GM19099 (cell line): ENCODE data around the gene JUN.

Source experiments
- POLR2A ChIP-seq: IDR thresholded peaks from 3 replicates; pipeline ENCODE4 v1.6.1; 2011; ENCODE audit warnings: low read depth; ENCODE audit not compliant: insufficient read length; ENCODE audit errors: extremely low read depth

The JUN gene

GRCh38 chr1:58783993-58784757 is at the start of gene JUN:
JUN (minus strand) TSS chr1:58784047; CDS start chr1:58783070, 977 bp downstream.
- TF ChIP-seq POLR2A, result peak; percentile 99

GRCh38 chr1:58833166-58833565 is 49.3 kb upstream of the JUN start:
- TF ChIP-seq POLR2A, result no peak

- TF ChIP-seq POLR2A, result no peak
Measured at GRCh38 chr1:58830291-58830690, 46.4 kb upstream of the JUN start.

GRCh38 chr1:58829866-58830265 is 46.0 kb upstream of the JUN start:
- no peak for TF ChIP-seq POLR2A

- no peak for TF ChIP-seq POLR2A
Measured at GRCh38 chr1:58827298-58827697, 43.5 kb upstream of the JUN start.

GRCh38 chr1:58824753-58825389 is 41.0 kb upstream of the JUN start:
- TF ChIP-seq POLR2A, result no peak

GRCh38 chr1:58823481-58824010 is 39.7 kb upstream of the JUN start:
- no peak for TF ChIP-seq POLR2A

- no peak for TF ChIP-seq POLR2A
Measured at GRCh38 chr1:58821309-58821708, 37.5 kb upstream of the JUN start.

GRCh38 chr1:58818976-58819375 is 35.1 kb upstream of the JUN start:
- no peak for TF ChIP-seq POLR2A

- TF ChIP-seq POLR2A, result no peak
Measured at GRCh38 chr1:58818075-58818474, 34.2 kb upstream of the JUN start.

GRCh38 chr1:58816747-58817221 is 32.9 kb upstream of the JUN start:
- no peak for TF ChIP-seq POLR2A

GRCh38 chr1:58816072-58816746 is 32.4 kb upstream of the JUN start:
- TF ChIP-seq POLR2A, result peak; percentile 79

- TF ChIP-seq POLR2A, result no peak
Measured at GRCh38 chr1:58815686-58816071, 31.8 kb upstream of the JUN start.

GRCh38 chr1:58815069-58815685 is 31.3 kb upstream of the JUN start:
- TF ChIP-seq POLR2A, result peak; percentile 77
